Body of pancreas (tissue), 4 donors: ENCODE results near the gene DENND1A.

Experiments used
- CTCF ChIP-seq, 7 experiments: fragments of 450-650 bp in 4 of 7; fragments of 200-600 bp in 3 of 7; sonication (generic) in 3 of 7; IDR thresholded peaks; one replicate each; pipeline ENCODE4 v1.5.1; 2016 to 2019; ENCODE audit warnings: antibody characterized with exemption in 7 of 7
- POLR2A ChIP-seq, 3 donors: fragments of 450-650 bp; IDR thresholded peaks; one replicate each; pipeline ENCODE4 v1.6.1; 2016; ENCODE audit warnings: antibody characterized with exemption in 3 of 3, mild to moderate bottlenecking in 2 of 3

- TF ChIP-seq CTCF (IDR thresholded peaks at IDR 0.05), result no peak
- TF ChIP-seq POLR2A (IDR thresholded peaks at IDR 0.05), result no peak
Observed at GRCh38 chr9:123749580-123750202, 180.2 kb downstream of the DENND1A start.
